GM18861 (cell line): ENCODE measurements around the gene WRNIP1.

Source experiments
- ATAC-seq: cut with Tn5 transposase; IDR thresholded peaks from one replicate; pipeline ENCODE4 v1.9.1; 2021; ENCODE audit not compliant: unreplicated experiment

Gene WRNIP1

DNA sequence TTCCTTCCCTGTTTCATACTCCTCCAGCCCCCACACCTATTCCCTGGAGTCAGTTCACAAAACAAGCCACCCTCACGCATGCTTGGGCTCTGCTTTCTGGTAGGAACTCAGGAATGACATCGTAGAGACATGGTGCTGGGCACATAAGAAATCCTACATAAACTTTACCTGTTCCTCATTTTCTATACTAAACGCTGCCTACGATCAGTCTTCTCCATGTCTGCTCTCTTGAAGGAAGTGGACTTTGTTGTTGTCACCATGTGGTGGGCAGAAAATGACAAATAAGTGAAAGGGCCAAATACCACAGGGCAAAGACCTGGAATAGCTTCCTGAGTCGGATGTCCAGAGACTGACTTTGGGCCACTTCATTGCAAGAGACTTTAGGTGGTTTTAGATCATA, 24.6 kb upstream of the WRNIP1 start:
- no peak for ATAC-seq

DNA sequence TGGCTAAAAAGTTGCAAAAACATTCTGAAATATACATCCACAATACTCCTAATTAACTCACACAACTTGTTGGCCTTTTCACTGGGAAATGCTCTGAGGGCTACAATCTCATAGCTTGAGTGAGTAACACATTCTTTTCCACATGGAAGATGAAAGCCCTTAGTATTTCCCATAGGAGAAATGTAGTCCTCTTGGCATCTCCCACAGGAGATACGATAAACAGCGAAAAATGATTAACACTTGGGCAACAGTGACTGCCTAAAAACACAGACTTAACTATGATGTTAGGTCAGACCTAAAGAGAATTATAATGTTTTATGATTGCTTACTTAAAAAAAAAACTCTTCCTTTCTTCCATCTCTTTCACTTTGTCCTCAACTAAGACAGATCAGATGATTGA, 23.4 kb upstream of the WRNIP1 start:
- no peak for ATAC-seq

DNA sequence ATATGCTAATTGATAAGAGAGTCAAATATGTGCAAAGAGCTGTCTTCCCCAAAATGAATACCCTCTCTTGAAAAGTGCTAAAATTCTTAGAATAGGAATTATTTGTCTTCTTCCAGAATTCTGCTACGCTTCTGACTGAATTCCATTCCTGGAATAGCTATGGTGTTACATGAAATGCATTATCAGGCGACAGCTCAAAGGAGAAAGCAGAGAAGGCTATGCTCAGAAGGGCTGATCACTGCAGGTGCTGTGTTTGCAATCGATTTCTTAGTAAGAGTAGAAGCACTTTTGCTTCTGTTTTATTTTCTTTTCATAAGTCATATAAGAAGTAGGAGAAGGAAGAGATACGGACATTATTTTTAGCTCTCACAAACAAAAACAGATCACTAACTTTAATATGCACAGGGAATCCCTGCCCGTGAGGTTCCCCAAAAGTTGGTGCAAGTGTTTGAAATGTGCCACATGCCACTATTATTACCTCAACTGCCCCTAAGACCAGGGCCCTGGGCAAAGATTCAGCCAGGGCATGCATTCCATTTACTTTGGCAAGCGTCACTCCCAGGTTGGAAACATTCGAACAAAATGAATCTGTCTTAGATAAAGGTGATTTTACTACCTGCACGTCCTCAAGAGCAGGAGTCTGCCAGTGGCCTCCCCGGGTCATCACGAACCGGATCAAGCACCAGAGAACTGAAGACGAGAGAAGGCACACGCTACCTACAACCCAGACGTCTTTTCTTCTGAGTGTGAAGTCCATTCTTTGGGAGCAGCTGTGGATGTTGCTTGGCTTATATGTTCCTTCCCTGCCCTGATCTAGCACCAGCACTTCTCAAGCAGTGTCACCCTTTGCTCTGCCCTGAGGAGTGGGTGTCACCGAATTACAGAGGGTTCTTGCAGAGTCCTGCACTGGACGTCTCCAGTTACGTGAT, 21.6 kb upstream of the WRNIP1 start:
- ATAC-seq = no peak

DNA sequence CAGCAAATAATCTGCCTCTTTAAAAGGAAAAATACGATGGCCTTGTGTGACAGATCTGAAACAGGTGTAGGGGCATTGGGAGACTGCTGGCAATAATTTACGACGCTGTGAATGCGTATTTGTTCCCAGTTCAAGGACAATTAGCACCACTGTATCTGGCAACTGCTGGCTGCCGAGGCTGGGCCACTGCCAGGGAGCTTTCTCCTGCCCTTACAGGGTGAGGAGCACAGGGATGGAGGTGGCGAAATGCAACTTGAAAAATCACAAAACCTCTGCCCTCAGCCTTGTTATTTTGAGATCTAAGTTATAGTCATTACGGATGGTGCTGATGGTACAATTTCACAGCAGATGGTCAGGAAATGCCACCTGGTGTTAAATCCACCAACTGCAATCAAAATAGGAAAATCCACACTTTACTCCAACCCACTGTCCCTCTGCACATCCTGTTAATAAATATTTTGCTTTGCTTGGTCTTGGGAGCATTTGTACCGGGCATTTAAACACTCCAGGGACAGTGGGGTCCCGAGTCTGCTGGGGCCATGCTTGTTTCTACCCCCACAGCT, 20.9 kb upstream of the WRNIP1 start:
- ATAC-seq = no peak

DNA sequence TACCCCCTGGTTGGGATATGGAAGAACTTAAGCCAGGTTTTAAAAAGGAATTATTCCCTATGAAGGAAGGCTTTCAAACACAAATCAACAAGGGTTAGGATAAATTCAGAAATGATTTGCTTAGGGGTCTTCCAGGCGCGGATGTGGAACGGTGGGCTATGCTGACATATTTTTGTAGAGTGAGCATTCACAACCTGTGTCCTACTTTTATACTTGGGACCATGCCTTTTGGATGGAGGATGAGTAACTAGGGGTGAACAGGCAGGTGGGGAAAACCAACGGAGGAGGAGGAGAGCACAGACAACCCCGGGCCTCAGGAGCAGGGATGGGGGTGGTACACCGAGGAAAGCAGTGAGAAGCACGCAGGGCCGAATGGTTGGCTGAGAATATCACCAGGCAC, 20.4 kb upstream of the WRNIP1 start:
- ATAC-seq = no peak

DNA sequence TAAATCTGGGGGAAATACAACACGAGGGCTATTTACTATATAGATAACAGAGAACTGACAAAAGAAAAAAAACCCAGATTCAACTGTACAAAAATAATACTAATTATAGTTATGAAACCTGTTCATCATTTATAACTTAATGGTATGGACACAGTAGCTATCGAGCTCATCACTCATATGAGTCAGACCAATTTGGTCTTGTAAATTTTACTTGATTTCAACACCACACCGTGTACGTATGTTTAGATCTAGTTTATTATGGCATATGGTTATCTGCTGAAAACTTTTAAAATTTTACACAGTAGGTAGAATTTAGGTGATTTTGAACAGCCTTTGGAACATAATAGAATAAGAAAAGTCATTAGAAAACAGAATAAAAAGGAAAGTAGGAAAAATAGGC, 19.9 kb upstream of the WRNIP1 start:
- no peak for ATAC-seq

DNA sequence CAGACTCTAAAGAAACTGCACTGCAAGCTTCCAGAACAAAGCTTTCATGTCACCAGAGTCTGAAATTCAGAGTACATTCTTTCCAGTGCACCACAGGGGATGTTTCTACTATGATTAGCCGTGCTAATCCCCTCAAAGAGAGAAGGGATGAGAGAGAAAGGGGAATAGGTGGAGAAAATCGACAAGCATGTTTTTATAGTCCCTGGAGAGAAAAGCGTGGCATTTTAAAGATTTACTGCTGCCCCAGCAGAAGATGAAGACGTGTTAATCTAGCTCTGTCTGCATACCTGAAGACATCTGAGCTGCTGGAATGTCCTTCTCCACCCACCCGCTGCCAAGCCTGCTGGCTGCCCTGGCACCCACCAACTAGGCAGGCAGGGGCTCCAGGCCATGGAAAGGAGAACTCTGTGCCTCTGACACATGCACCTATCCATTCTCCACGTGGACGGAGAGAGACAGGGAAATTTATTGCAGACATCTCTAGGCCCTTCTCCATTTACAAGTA, 18.6 kb upstream of the WRNIP1 start:
- no peak for ATAC-seq

DNA sequence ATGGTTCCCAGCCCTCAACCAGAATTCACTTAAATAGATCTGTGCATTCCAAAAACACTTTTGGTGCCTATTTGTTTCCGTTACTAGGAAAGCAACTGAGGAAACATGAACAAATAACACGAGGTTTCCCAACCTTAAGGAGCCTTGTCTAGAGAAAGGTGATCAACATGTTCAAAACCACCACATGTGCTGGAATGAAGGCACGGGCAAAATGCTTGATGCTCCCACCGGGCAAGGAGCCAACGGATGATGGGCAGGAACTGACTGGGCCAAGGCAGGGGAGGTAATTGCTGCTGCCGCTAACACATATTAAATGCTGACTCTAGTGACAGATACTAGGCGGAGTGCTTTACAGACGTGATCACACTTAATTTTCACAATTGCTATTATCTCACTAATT, 17.0 kb upstream of the WRNIP1 start:
- no peak for ATAC-seq

DNA sequence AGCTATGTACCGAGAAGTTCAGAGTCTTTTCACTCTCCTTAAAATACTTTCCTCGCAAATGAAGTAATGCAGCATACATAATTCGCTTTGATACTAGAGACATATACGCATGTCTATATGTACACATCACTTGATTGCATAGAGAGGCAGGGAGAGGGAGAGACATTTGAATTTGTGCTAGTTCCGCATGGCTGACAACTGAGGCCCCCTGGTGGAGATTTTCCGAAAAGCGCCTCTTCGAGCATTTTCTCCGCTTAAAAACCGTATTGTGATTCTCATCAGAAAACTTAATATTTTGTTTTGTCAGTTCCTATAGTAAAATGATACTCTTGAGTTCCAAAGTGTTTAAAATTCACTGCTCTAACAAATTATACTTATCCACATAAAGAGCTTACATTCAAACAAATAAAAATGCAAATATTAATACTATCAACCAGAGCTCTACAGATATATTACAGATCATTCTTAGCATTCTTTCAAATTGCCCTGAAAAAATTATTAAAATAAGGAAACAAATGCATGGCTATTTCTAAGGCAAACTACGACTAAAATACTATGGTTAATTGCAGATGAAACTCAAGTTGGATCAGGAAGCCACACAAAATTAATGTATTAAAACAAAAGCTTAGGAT, 15.1 kb upstream of the WRNIP1 start:
- ATAC-seq = no peak

DNA sequence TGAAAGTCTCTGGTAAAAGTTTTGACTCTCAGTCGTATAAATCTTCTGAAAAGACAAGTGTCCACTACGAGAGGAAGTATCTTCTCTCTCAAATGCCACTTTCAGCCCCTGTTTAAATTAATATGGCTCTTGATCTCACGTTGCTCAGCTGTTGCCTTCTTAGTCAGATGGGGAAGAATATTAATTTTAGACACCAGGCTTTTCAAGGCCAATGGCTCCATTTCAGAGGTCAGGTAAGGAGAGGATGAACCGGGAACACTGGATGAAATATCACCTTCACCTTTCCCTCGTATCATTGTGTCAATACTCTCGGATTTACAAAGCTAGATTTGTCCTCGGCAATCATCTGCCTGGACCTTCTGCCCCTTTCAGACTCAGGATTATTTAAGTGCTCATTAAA, 14.4 kb upstream of the WRNIP1 start, which contains the start of gene MYLK4:
TSS of gene MYLK4 (minus strand) at position 91 of the 400 bp plus-strand sequence. CDS start 1,628 bp downstream, outside the sequence.
- no peak for ATAC-seq

DNA sequence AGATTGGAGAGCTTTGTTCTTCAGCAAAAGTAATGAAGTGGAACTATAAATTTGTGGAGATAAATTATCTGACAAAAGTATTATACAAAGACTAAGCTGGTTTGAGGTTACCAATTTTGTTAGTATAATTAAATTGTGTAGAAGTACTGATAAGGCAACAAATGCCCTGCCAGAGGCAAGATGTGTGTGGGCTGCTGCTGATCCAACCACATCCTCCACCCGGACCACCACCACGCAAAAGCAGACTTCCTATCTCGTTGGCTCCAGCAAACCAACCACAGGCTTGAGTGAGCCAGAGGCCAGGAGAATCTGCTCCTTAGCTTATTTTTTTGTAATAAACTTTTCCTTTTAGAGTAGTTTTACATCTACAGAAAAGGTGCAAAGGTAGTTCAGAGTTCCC, 13.3 kb upstream of the WRNIP1 start:
- no peak for ATAC-seq

DNA sequence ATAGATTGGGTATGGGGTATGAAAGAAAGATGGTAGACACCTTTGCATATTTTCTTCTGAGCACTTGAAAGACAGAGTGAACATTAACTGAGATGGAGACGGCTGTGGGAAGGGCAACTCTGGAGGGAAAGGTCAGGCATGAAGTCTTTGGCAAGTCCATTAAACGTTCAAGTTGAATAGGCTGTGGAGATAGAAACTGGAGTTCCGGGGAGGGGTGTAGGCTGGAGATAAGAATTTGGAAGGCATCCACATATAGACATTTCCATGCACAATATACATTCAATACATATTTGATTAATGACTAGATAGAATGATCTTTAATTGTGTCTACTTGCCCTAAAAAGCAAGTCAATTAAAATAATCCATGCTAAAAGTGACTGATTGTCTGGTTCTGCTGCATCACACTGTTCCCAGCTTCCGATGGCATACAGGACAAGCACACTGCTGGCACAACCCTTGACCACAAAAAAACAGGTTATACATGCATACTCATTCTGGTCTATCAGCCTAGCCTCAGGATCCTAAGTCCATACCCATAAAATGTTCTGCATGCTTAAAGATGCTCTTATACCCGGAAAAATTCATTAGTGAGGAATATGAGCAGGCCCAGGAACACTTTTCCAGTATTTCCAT, 12.6 kb upstream of the WRNIP1 start:
- ATAC-seq = no peak

DNA sequence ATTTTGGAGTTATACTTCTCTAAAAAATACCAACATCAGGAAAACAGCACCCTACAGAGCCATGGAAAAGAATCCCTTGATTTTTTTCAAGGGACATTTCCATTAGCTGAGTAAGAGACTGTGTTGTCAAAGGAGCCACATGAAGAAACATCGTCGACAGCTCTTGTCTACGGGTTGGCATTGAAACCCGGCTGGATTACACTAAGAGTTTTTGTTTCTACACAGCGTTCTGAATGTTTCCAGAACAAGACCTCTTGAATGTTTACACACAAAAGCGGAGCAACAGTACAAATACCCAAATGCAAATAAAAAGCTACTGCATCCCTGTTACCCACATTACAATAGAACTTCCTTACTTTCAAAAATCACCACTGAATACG, 12.1 kb upstream of the WRNIP1 start:
- no peak for ATAC-seq

DNA sequence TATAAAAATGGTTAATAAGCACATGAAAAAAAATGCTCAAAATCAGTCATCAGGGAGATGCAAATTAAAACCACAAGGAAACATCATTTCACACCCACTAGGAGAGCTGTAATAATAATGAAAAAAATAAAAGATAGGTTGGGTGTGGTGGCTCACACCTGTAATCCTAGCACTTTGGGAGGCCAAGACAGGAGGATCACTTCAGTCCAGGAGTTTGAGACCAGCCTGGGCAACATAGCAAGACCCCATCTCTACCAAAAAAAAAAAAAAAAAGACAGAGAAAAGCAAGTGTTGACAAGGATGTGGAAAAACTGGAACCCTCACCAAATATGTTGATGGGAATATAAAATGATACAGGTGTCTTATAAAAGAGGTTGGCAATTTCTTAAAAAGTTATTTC, 11.4 kb upstream of the WRNIP1 start:
- ATAC-seq = no peak

DNA sequence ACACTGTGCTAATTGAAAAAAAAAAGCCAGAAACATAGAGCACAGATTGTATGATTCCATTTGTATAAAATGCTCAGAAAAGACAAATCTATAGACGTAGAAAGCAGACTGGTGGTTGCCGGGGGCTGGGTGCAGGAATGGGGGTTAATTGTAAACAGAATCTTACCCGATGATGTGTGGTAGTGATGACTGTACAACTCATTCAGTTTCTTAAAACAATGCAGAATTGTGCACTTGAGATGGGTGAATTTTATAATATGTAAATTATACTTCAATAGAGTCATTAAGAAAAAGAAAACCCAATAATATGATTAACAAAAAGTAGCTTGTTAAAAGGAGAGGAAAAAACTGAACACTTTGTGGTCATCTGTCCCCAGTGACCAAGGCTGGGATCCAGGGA, 10.8 kb upstream of the WRNIP1 start:
- ATAC-seq = no peak

DNA sequence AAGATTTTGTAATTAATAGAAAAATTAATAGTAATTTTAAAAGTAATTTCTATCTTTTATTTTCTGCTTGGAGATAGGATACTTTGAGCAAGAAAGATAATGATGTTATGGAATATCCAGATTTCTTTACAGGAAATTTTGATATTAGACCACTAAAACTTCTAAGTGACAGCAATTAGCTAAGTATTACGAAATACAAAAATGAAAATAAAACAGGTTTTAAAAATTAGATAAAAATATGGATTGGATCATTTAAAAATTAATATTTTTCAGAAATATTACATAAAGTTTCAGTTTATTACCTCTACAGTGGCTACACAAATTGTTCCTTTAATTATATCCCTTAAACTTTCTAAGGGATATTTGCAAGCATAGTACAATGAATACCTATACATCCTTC, 10.3 kb upstream of the WRNIP1 start:
- no peak for ATAC-seq

DNA sequence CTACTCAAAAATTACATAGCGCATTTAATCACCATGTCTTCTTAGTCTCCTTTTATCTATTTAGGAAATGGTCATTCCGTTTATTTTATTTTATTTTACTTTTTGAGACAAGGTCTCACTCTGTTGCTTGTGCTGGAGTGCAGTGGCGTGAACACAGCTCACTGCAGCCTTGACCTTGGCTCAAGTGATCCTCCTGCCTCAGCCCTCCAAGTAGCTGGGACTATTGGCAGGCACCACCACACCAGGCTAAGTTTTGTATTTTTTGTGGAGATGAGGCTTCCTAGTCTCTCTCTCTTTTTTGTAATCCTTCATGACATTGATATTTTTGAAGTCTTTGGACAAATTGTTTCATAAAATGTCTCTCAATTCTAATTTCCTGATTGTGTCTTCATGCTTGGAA, 9.7 kb upstream of the WRNIP1 start:
- ATAC-seq = no peak

DNA sequence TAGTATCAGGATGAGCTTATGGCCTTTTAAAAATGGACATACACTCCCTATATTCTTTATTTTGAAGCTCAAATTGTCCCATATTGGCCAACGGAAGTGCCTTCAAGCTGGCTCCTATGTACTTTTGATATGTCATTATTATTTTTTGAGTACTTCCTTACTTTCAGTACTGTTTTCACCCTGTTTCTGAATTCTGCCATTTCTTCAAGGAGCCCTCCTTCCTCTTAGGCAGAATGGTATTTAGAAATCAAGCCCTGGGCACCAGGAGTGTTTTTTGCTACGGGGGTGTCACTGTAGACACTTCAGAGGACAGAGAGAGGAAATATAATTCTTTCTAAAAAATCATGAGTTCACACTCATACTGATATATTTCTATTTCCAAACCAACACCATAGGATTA, 9.0 kb upstream of the WRNIP1 start:
- ATAC-seq = no peak

DNA sequence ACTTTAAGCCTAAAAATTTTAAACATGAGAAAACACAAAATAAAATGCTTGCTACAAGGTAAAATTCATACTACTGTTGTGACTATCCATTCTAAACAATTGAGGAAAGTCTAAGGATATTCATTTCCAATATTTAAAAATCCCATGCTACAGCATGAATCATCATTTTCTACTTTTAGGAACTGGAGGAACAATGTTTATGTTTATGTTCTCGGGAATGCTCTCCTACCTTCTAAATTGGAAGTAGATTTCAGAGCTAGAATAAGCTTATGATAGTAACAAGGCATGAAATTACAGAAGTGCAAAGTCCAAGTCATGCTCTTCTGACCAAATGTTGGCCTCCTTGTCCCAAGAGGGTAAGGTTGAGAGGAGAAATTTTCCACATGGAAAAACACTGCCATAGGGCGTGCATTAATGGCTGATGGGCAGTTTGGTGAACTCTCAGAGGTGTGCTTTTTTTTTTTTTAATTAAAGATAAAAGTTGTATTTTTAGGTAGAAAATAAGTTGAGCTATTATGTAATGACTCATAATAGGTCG, 8.4 kb upstream of the WRNIP1 start:
- ATAC-seq = no peak

DNA sequence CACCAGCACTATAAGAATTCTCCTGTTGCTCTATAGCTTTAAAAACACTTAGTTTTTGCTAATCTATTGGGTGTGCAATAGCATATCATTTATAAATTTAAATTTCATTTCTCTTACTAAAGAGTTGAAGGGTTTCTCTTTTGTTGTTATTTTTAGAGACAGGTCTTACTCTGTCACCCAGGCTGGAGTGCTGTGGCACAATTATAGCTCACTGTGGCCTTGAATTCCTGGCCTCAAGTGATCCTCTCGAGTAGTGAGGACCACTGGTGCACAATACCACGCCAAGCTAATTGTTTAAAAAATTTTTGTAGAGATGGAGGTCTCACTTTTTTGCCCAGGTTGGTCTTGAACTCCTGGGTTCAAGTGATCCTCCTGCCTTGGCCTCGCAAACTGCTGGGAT, 6.2 kb upstream of the WRNIP1 start:
- no peak for ATAC-seq
